Lower leg skin (tissue), 3 donors: Measurements from ENCODE around the gene GTF3A.

Experiments
- CTCF ChIP-seq, 3 donors: fragments of 450-650 bp; IDR thresholded peaks; one replicate each; pipeline ENCODE4 v1.5.1; 2016; ENCODE audit warnings: antibody characterized with exemption in 3 of 3, mild to moderate bottlenecking in 3 of 3, moderate library complexity in 2 of 3
- POLR2A ChIP-seq, 2 donors: fragments of 450-650 bp; IDR thresholded peaks; one replicate each; pipeline ENCODE4 v1.6.1; 2016 to 2017; ENCODE audit warnings: antibody characterized with exemption in 2 of 2, mild to moderate bottlenecking in 1 of 2, moderate library complexity in 1 of 2

GRCh38 chr13:27393101-27393500, 31.3 kb upstream of the GTF3A start:
- no peak for TF ChIP-seq CTCF (IDR thresholded peaks at IDR 0.05)
- TF ChIP-seq POLR2A (IDR thresholded peaks at IDR 0.05) = no peak
